ENCODE results near the gene WDR64.

Gene WDR64

DNA sequence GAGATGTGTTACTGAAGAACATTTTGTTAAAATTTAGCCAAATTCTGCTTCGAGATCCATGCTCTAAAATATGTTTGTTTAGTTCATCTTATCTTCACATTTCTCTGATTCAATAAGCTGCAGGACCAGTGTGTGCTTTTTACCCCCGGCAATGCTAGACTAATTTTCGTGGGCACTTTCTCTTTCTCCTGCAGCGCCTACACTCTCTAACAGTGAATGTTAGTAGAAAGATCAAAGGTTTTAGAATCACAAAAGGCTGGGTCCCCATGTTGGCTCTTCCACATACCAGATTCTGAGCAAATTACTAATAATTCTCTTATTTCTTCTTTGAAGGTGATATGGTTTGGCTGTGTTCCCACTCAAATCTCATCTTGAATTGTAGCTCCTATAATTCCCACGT, 20.4 kb upstream of the WDR64 start:
- no peak for DNase-seq (ENCODE audit: low read depth)

GRCh38 chr1:241632987-241633386, 19.1 kb upstream of the WDR64 start:
- DNase-seq (ENCODE audit: low read depth) = no peak

DNA sequence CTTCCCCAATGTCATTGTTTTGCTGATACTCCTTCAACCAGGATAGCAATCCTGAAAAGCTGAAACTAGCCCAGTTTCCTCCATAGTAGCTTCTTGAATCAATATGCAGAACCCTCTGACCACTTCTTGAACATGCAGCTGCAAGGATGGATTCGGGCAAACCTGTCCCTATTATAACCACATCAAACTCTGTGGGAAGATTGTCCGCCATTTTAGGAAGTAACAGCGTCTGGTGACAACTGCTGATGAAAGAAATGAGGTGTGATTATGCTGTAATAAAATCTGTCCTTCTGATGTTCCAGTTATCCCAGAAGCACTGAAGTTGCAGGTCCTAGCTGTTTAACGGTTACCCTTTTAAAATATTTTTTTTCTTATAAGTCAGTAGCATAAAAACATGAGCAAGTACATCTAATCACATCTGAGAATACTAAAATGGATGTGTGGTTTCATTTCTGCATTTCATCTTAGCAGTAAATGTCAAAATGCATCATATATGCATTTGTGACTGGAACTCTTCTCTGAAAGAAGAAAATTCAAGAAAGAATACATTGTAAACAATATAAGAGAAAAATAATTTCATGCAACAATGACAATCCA, 16.4 kb upstream of the WDR64 start:
- DNase-seq (ENCODE audit: low read depth) = no peak

DNA sequence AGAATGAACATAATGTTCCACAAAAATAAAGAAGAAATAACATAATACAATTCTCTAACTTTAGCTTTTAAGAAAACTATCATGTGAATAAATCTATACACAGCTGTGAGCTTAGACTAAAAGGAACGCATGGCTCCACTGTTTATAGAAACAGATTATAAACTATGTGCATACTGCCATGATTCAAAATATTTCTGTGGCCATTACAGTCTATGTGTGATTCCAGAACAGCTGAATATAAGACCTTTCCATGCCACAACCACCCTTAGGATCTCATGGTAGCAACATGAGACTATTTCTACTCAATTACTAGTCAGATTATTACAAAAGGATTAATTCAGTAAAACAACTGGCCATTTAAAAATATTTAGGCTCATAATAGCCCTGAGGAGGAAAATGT, 15.8 kb upstream of the WDR64 start:
- DNase-seq (ENCODE audit: low read depth) = no peak

GRCh38 chr1:241637046-241637590, 15.0 kb upstream of the WDR64 start:
- no peak for DNase-seq (ENCODE audit: low read depth)

GRCh38 chr1:241637604-241638003, 14.5 kb upstream of the WDR64 start:
- no peak for DNase-seq (ENCODE audit: low read depth)

- no peak for DNase-seq (ENCODE audit: low read depth)
These were observed 13.9 kb upstream of the WDR64 start for GRCh38 chr1:241638099-241638682.

DNA sequence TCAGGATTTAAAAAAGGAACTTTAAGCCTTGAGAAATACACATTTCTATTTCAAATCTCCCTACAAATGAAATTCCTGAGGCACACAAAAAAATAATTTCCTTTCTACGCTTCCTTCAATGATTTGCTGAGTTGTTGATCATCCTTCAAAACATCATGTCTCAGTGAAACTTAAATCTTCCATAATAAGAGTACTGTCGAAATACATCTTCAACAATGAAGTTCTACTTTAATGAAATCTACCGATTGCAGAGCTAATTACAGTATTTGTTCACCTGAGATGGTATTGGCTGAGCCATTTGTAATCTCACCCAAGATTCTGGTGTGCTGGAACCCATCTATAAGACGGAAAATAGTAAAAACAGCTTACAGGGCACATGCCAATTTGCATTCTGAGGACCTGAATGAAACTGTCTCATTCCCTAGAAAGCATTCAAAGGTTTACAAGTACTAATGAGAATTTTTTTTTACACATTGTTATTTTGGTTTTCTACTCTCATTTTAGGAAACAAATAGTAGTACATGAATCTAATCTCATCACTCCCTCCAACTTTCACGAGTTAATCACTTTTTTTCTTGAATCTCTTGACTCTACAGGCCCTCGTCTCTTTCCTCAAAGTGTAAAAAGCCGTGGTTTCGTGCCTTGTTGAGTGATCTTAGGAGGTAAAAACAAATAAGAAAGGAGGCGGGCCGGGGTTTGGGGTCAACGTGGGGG, 13.0 kb upstream of the WDR64 start:
- DNase-seq (ENCODE audit: low read depth) = no peak

GRCh38 chr1:241639623-241640148, 12.4 kb upstream of the WDR64 start:
- DNase-seq (ENCODE audit: low read depth) = no peak

DNA sequence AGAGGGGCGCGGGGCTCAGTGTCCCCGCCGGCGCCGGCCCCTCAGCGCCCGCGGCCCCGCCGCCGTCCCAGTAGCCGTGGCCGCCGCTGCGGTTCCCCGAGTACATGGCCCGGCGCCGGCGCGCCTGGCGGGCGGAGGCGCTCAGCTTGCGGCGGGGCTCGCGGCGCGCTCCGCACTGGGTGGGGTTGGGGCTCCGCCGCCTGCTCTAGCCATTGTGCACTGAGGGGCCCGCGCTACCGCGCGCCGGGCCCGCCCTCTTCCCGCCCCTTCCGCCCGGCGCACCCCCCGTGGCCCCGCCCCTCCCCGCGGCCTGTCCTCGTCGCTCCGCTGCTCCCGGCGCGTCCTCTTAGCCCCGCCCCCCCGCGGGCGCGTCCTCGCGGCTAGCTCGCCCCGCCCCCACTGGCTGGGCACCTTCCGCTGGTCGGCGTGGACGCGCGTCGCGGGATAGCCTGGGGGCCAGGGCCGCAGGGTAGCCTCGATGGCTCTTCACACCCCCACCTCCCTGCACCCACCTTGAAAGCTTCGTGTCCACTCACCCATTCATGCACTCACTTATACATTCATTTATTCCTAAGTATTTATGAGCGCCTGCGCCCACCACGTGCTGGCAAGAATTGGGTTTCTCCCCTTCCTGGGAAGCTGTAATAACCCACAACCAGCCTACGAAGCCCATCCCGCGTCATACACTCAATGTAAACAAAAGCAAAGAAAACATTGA, 11.8 kb upstream of the WDR64 start, which contains the start of the genes CHML and OPN3:
TSS of gene CHML (minus strand) at position 221 of the 718 bp plus-strand sequence. CDS start 4,603 bp downstream, outside the sequence.
TSS of gene OPN3 (minus strand) at position 221 of the 718 bp plus-strand sequence. CDS start at position 106, 115 bp downstream.
- no peak for DNase-seq (ENCODE audit: low read depth)

- no peak for DNase-seq (ENCODE audit: low read depth)
These were observed 11.0 kb upstream of the WDR64 start for GRCh38 chr1:241640867-241641622.

- DNase-seq (ENCODE audit: low read depth) = peak; percentile 56
These were observed 10.1 kb upstream of the WDR64 start for GRCh38 chr1:241641773-241642592.

DNA sequence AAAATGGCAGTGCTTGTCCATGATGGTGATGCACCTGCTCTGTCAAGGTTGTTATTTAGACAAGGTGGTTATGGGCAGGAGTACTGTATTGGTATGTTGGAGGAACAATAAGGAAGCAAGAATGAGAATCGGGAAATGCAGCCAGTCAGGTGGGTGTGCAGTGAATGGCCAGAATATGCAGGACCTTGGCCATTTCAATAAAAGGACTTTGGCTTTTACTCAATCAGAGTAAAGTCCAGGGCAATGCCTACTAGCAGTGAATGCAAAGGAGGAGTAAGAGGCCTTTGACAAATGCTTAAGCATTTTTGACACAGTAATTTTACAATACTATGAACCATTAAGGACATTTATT, 9.5 kb upstream of the WDR64 start:
- DNase-seq (ENCODE audit: low read depth) = no peak

GRCh38 chr1:241644259-241644658, 7.8 kb upstream of the WDR64 start:
- no peak for DNase-seq (ENCODE audit: low read depth)

GRCh38 chr1:241645199-241645598, 6.9 kb upstream of the WDR64 start:
- DNase-seq (ENCODE audit: low read depth) = no peak

GRCh38 chr1:241646201-241646600, 5.9 kb upstream of the WDR64 start:
- no peak for DNase-seq (ENCODE audit: low read depth)

DNA sequence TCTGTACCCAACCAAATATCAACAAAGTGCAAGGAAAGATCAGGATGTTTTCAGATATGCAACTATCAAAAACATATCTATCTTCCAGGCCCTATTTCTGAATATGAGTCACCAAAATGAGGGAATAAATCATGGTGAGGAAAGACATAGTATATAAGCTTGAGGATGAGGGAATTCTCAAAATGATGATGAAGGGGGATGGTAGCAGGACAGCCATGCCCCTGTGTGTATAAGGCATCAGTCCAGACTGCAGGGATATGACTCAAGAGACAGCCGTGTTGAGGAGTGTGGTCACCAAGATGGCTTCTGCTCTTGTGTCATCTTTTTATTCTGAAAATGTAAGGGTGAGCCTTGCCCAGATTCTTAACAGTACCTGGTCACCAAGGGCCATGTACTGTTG, 4.4 kb upstream of the WDR64 start:
- DNase-seq (ENCODE audit: low read depth) = peak; percentile 80

DNA sequence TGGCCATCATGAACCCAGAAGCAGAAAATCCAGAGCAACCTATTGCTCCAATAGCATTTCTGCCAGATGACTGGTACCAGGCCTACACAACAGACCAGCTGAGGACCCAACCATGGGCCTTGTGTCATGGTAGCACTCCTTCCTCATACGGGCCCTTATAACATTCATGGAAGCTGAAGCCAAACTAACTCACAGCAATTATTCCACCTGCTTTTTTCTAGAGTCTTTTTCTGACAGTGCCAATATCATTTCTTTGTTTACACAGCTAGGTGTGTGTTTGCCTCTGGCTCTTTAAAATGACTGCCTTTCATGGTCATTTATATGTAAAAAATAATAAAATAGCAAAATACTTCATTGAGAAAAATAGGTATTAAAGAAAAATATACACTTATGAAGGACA, 3.9 kb upstream of the WDR64 start:
- no peak for DNase-seq (ENCODE audit: low read depth)

DNA sequence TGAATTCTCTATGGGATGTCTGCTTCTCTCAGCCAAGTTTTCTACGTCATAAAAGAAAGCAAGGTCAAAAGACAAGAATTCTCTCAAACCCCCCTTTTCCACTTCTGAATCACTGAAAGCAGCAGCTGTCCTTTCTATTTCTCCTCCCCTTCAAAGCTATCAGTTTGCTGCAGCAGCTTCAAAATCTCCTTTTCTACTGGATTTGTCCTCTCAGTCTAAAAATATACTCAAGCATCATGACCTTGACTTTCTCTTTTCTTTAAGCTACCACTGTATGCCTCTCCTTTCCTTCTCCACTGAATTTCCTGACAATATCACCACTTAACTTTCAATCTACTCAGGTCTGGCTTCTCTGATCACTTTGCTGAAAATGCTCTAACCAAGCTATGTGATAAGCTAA, 1.9 kb downstream of the WDR64 start:
- no peak for DNase-seq (ENCODE audit: low read depth)

GRCh38 chr1:241654641-241655040, 2.6 kb downstream of the WDR64 start:
- DNase-seq (ENCODE audit: low read depth) = no peak

Data from HS-5 (cell line).